ENCODE data around the gene AFG3L2. TPM values are rescaled to one million over a fixed set of nuclear protein-coding genes. Genes with fewer than 3 reads are reported as not detected.

Gene AFG3L2
- total RNA-seq, 5 donors from 2014 or later (not counting 1 experiment from before 2014, with no cell fraction given) = 30.6 to 37.4 (median 36.3) TPM

DNA sequence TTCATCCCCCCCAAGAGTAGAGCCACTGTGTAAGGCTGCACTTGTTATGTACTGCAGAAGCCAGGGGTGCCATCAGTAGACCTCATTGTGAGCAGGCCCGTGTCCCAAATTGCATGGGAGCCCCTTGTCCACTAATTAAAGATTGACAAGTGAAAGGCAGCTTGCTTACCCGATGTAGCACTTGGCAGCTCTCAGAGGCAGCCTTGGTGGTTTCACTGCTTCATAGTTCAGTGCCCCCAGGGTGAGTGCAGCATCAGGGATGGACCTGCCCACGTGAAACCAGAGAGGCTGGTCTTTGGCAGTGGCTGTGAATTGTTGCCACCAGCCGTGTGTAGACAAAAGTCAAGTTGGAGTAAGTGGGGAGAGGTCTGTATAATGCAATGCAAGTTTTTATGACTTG, 55.7 kb downstream of the AFG3L2 start:
- WGBS (ENCODE audit: insufficient coverage) = 83% methylated on average over 2 of the region's 4 CpGs
- H3K27me3 Mint-ChIP-seq = no peaks in the 10 kb centered on the region
- Histone ChIP-seq H3K4me3 (ENCODE audit: control insufficient read depth in 1 of 2, extremely low read depth in 1 of 2, low read length in 1 of 2) (no peak overlapping the region), H3K27me3 (replicated peaks in 1 of 2; ENCODE audit: control insufficient read depth in 2 of 2, extremely low read depth in 1 of 2, insufficient read depth in 2 of 2, low read length in 1 of 2) (no peaks in the 10 kb centered on the region), H3K36me3 (ENCODE audit: control insufficient read depth in 2 of 2, extremely low read depth in 1 of 2, insufficient read depth in 1 of 2, low read length in 1 of 2) (peaks cover 12 to 18% of the 10 kb centered on the region in 2 donors), H3K4me1 (ENCODE audit: control insufficient read depth in 1 of 2, extremely low read depth in 1 of 2, insufficient read depth in 2 of 2, low read length in 2 of 2) (no peaks in the 10 kb centered on the region), H3K27ac (ENCODE audit: low read length) (no peak overlapping the region), H3K9me3 (no peaks in the 10 kb centered on the region)
- peaks cover 29% of the 10 kb centered on the region for H3K36me3 Mint-ChIP-seq
- ChIA-PET CTCF (no interaction called here), POLR2A (no interaction called here)
- ATAC-seq (replicated peaks in 1 of 4) (no peak), DNase-seq (no peak)
- no peak overlapping the region for H3K27ac Mint-ChIP-seq
- no peaks in the 10 kb centered on the region for H3K9me3 Mint-ChIP-seq
- no peak overlapping the region for H3K4me3 Mint-ChIP-seq
- peaks cover 0 to 2% (median 0%) of the 10 kb centered on the region in 3 donors for H3K4me1 Mint-ChIP-seq

- peaks cover 11% of the 10 kb centered on the region for H3K36me3 Mint-ChIP-seq
- H3K27me3 Mint-ChIP-seq = no peaks in the 10 kb centered on the region
- H3K27ac Mint-ChIP-seq = no peak overlapping the region
- no peaks in the 10 kb centered on the region for H3K9me3 Mint-ChIP-seq
- H3K4me1 Mint-ChIP-seq = peaks cover 0 to 2% (median 0%) of the 10 kb centered on the region in 3 donors
- no peak overlapping the region for H3K4me3 Mint-ChIP-seq
- H3K36me3 ChIP-seq (ENCODE audit: control insufficient read depth in 2 of 2, extremely low read depth in 1 of 2, insufficient read depth in 1 of 2, low read length in 1 of 2) = no peaks in the 10 kb centered on the region
- no peaks in the 10 kb centered on the region for H3K4me1 ChIP-seq (ENCODE audit: control insufficient read depth in 1 of 2, extremely low read depth in 1 of 2, insufficient read depth in 2 of 2, low read length in 2 of 2)
- ATAC-seq (replicated peaks in 1 of 4) = no peak
- H3K4me3 ChIP-seq (ENCODE audit: control insufficient read depth in 1 of 2, extremely low read depth in 1 of 2, low read length in 1 of 2) = no peak overlapping the region
- ChIA-PET CTCF (no interaction called here), POLR2A (no interaction called here)
- no peak overlapping the region for H3K27ac ChIP-seq (ENCODE audit: low read length)
- peaks cover 0 to 1% of the 10 kb centered on the region in 2 experiments for H3K27me3 ChIP-seq (replicated peaks in 1 of 2; ENCODE audit: control insufficient read depth in 2 of 2, extremely low read depth in 1 of 2, insufficient read depth in 2 of 2, low read length in 1 of 2)
- no CpG with 5 or more reads among the region's 5 CpGs for WGBS (ENCODE audit: insufficient coverage)
- H3K9me3 ChIP-seq = no peaks in the 10 kb centered on the region
- no peak for DNase-seq
These were observed 58.2 kb downstream of the AFG3L2 start for GRCh38 chr18:12318857-12319256.

DNA sequence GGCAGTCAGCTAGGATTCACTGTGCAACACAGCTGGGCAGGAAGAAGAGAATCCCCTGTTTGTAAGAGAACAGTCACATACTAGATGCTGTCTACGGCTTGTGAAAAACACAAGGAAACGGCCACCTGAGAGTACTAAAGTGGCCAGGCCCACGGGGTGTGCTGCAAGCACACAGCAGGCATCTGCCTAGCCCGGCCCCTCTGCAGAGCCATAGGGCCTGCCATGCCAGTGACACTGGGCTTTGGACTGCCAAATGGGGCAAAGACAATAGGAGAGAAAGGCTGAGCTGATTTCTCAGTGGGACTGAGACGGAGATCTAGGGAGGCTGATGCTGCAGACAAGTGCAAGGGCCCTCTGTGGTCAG, 58.7 kb downstream of the AFG3L2 start:
- no peak overlapping the region for H3K4me3 Mint-ChIP-seq
- CTCF ChIA-PET = no interaction called here
- 54% methylated on average over 5 of the region's 5 CpGs for WGBS (ENCODE audit: insufficient coverage)
- Histone ChIP-seq H3K27ac (ENCODE audit: low read length) (no peak overlapping the region), H3K4me3 (ENCODE audit: control insufficient read depth in 1 of 2, extremely low read depth in 1 of 2, low read length in 1 of 2) (no peak overlapping the region), H3K27me3 (replicated peaks in 1 of 2; ENCODE audit: control insufficient read depth in 2 of 2, extremely low read depth in 1 of 2, insufficient read depth in 2 of 2, low read length in 1 of 2) (peaks cover 0 to 2% of the 10 kb centered on the region in 2 experiments), H3K36me3 (ENCODE audit: control insufficient read depth in 2 of 2, extremely low read depth in 1 of 2, insufficient read depth in 1 of 2, low read length in 1 of 2) (no peaks in the 10 kb centered on the region), H3K4me1 (ENCODE audit: control insufficient read depth in 1 of 2, extremely low read depth in 1 of 2, insufficient read depth in 2 of 2, low read length in 2 of 2) (no peaks in the 10 kb centered on the region), H3K9me3 (no peaks in the 10 kb centered on the region)
- peaks cover 0 to under 1% (median 0%) of the 10 kb centered on the region in 3 donors for H3K9me3 Mint-ChIP-seq
- DNase-seq (no peak), ATAC-seq (replicated peaks in 1 of 4) (no peak)
- peaks cover 11% of the 10 kb centered on the region for H3K36me3 Mint-ChIP-seq
- H3K27ac Mint-ChIP-seq = no peak overlapping the region
- POLR2A ChIA-PET = no interaction called here
- no peaks in the 10 kb centered on the region for H3K27me3 Mint-ChIP-seq
- H3K4me1 Mint-ChIP-seq = peaks cover 0 to 2% (median 0%) of the 10 kb centered on the region in 3 donors

DNA sequence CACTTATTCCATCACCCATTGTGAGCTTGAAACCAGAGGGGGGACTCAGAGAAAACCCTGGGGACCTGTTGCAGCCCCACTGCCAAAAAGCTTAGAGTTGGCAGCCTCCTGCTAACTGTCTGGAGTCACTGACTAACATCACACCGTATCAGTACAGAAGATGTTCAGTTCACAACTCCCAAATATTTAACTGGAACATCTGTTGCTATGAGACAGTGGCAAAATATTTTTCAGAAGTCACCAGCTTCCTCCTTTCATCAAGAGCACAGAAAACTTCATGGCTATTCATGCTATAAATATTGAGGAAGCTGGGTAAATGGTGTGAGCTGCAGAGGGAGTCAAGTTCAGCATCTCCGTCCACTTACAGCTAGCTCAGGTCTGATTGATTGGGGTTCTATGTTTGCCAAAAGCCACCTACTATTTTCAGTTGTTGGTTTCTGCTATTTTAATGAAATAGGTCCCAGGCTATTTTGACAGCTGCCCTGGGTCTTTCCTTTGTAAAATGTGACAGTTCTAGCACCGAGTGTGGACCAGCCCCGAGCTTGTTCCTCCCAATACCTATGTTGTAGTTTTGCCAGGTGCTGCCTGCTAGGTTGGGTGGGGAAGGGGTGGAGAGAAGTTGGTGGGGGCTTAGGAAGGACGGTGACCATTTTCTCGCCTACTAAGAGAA, 59.2 kb downstream of the AFG3L2 start:
- WGBS (ENCODE audit: insufficient coverage) = 20% methylated on average over 2 of the region's 6 CpGs
- ChIA-PET CTCF (interaction anchor here in 1 of 2 donors (1.0 kb wide), 1 partner anchor 10 kb away, joined by 3 read pairs; no protein-coding TSS in a partner anchor), POLR2A (no interaction called here)
- Mint-ChIP-seq H3K4me3 (no peak overlapping the region), H3K4me1 (peaks cover 0 to 2% (median 0%) of the 10 kb centered on the region in 3 donors), H3K27me3 (no peaks in the 10 kb centered on the region), H3K9me3 (peaks cover 0 to 6% (median 3%) of the 10 kb centered on the region in 3 donors), H3K36me3 (peaks cover 10% of the 10 kb centered on the region), H3K27ac (no peak overlapping the region)
- Histone ChIP-seq H3K36me3 (ENCODE audit: control insufficient read depth in 2 of 2, extremely low read depth in 1 of 2, insufficient read depth in 1 of 2, low read length in 1 of 2) (no peaks in the 10 kb centered on the region), H3K27me3 (replicated peaks in 1 of 2; ENCODE audit: control insufficient read depth in 2 of 2, extremely low read depth in 1 of 2, insufficient read depth in 2 of 2, low read length in 1 of 2) (peaks cover 0 to 2% of the 10 kb centered on the region in 2 experiments), H3K4me1 (ENCODE audit: control insufficient read depth in 1 of 2, extremely low read depth in 1 of 2, insufficient read depth in 2 of 2, low read length in 2 of 2) (no peaks in the 10 kb centered on the region), H3K27ac (ENCODE audit: low read length) (no peak overlapping the region), H3K9me3 (no peaks in the 10 kb centered on the region), H3K4me3 (ENCODE audit: control insufficient read depth in 1 of 2, extremely low read depth in 1 of 2, low read length in 1 of 2) (no peak overlapping the region)
- peak in 1 of 4 experiments; percentile 27 for ATAC-seq (replicated peaks in 1 of 4)
- no peak for DNase-seq

- POLR2A ChIA-PET = no interaction called here
- Histone ChIP-seq H3K9me3 (no peaks in the 10 kb centered on the region), H3K27ac (ENCODE audit: low read length) (no peak overlapping the region), H3K4me3 (ENCODE audit: control insufficient read depth in 1 of 2, extremely low read depth in 1 of 2, low read length in 1 of 2) (no peak overlapping the region), H3K27me3 (replicated peaks in 1 of 2; ENCODE audit: control insufficient read depth in 2 of 2, extremely low read depth in 1 of 2, insufficient read depth in 2 of 2, low read length in 1 of 2) (peaks cover 0 to 2% of the 10 kb centered on the region in 2 experiments), H3K4me1 (ENCODE audit: control insufficient read depth in 1 of 2, extremely low read depth in 1 of 2, insufficient read depth in 2 of 2, low read length in 2 of 2) (no peaks in the 10 kb centered on the region), H3K36me3 (ENCODE audit: control insufficient read depth in 2 of 2, extremely low read depth in 1 of 2, insufficient read depth in 1 of 2, low read length in 1 of 2) (no peaks in the 10 kb centered on the region)
- Mint-ChIP-seq H3K36me3 (peaks cover 8% of the 10 kb centered on the region), H3K9me3 (peaks cover 0 to 12% (median 6%) of the 10 kb centered on the region in 3 donors), H3K27me3 (peaks cover 0 to 5% of the 10 kb centered on the region in 2 donors), H3K4me3 (no peak overlapping the region), H3K4me1 (peaks cover 0 to 2% (median 0%) of the 10 kb centered on the region in 3 donors), H3K27ac (no peak overlapping the region)
- ATAC-seq (replicated peaks in 1 of 4) = no peak
- 92% methylated on average over 5 of the region's 5 CpGs for WGBS (ENCODE audit: insufficient coverage)
- no peak for DNase-seq
- CTCF ChIA-PET = no interaction called here
These were observed 61.1 kb downstream of the AFG3L2 start for GRCh38 chr18:12315911-12316310.

- no peak overlapping the region for H3K27ac Mint-ChIP-seq
- POLR2A ChIA-PET = no interaction called here
- Histone ChIP-seq H3K27ac (ENCODE audit: low read length) (no peak overlapping the region), H3K4me3 (ENCODE audit: control insufficient read depth in 1 of 2, extremely low read depth in 1 of 2, low read length in 1 of 2) (no peak overlapping the region), H3K9me3 (no peaks in the 10 kb centered on the region), H3K27me3 (replicated peaks in 1 of 2; ENCODE audit: control insufficient read depth in 2 of 2, extremely low read depth in 1 of 2, insufficient read depth in 2 of 2, low read length in 1 of 2) (peaks cover 0 to 6% of the 10 kb centered on the region in 2 experiments), H3K36me3 (ENCODE audit: control insufficient read depth in 2 of 2, extremely low read depth in 1 of 2, insufficient read depth in 1 of 2, low read length in 1 of 2) (no peaks in the 10 kb centered on the region), H3K4me1 (ENCODE audit: control insufficient read depth in 1 of 2, extremely low read depth in 1 of 2, insufficient read depth in 2 of 2, low read length in 2 of 2) (no peaks in the 10 kb centered on the region)
- peaks cover 0 to 2% (median 0%) of the 10 kb centered on the region in 3 donors for H3K4me1 Mint-ChIP-seq
- no peak for ATAC-seq (replicated peaks in 1 of 4)
- peaks cover 6% of the 10 kb centered on the region for H3K36me3 Mint-ChIP-seq
- peaks cover 0 to 12% (median 6%) of the 10 kb centered on the region in 3 donors for H3K9me3 Mint-ChIP-seq
- no peak overlapping the region for H3K4me3 Mint-ChIP-seq
- WGBS (ENCODE audit: insufficient coverage) = 94% methylated on average over 3 of the region's 10 CpGs
- no peak for DNase-seq
- CTCF ChIA-PET = interaction anchor here in 1 of 2 donors (0.9 kb wide), 1 partner anchor 12 kb away, joined by 4 read pairs; no protein-coding TSS in a partner anchor
- peaks cover 4 to 5% of the 10 kb centered on the region in 2 donors for H3K27me3 Mint-ChIP-seq
These were observed 61.5 kb downstream of the AFG3L2 start for GRCh38 chr18:12315490-12315889.

Measured in T-cell (primary cell).